Measurements from ENCODE around the gene PTPRN2.

DNA sequence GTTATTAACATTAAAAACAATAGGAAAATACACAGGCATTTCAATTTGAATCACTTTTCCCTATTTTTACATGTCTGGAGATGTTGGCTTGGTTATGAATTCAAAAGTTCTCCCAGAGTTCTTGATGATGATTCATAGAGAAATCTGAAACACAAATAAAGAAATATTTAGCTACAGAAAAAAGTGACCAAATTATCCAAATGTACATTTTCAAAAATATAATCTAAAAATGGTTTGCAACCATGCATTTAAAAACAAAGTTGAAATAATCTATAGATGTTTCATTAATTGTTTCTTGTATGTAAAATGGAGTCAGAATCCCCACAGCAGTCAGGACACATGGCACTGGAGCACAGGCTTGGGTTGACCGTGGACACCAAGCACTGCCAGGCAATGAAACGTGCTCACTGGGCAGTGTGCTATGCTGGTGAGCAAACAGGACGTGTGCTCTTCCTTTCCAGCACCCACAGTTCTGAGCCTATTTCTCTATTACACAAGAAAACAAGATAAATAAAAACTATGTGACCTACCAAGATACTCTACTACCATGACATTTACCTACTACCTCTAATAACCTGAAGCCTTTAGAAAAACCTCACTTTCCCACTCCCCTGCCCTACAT lies 44.1 kb upstream of the PTPRN2 start:
- TF ChIP-seq, protein P1, sequence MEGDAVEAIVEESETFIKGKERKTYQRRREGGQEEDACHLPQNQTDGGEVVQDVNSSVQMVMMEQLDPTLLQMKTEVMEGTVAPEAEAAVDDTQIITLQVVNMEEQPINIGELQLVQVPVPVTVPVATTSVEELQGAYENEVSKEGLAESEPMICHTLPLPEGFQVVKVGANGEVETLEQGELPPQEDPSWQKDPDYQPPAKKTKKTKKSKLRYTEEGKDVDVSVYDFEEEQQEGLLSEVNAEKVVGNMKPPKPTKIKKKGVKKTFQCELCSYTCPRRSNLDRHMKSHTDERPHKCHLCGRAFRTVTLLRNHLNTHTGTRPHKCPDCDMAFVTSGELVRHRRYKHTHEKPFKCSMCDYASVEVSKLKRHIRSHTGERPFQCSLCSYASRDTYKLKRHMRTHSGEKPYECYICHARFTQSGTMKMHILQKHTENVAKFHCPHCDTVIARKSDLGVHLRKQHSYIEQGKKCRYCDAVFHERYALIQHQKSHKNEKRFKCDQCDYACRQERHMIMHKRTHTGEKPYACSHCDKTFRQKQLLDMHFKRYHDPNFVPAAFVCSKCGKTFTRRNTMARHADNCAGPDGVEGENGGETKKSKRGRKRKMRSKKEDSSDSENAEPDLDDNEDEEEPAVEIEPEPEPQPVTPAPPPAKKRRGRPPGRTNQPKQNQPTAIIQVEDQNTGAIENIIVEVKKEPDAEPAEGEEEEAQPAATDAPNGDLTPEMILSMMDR (conservative IDR thresholded peaks at IDR 0.05 in 1 of 2, IDR thresholded peaks at IDR 0.05 in 1 of 2; ENCODE audit: low read depth in 1 of 2, low read length in 2 of 2): no peak
- TF ChIP-seq EZH2 (IDR thresholded peaks at IDR 0.05; ENCODE audit: low read length, missing control alignments): no peak

Data from fibroblast of lung (primary cell).